ENCODE measurements around the gene TEX55.
"Not testable (repeated sequence)": the region's sequence is repeated elsewhere in the genome, so short reads cannot be mapped to it uniquely, and the experiment has no call there.

TEX55 gene

GRCh38 chr3:119122350-119122749, 23.6 kb upstream of the TEX55 start:
- no peak overlapping the region for H3K4me3 ChIP-seq (ENCODE audit: low read depth, low read length)

GRCh38 chr3:119125342-119125741, 20.6 kb upstream of the TEX55 start:
- no peak for DNase-seq (ENCODE audit: low read depth)
- no peak for TF ChIP-seq CTCF (IDR thresholded peaks at IDR 0.05; ENCODE audit: low read depth, low read length, missing control alignments)
- H3K4me3 ChIP-seq (ENCODE audit: low read depth, low read length), result no peak overlapping the region

More at GRCh38 chr3:119122350-119122749, 23.6 kb upstream of the TEX55 start:
- DNase-seq (ENCODE audit: low read depth), result no peak
- no peak for TF ChIP-seq CTCF (IDR thresholded peaks at IDR 0.05; ENCODE audit: low read depth, low read length, missing control alignments)

GRCh38 chr3:119125742-119126504, 20.0 kb upstream of the TEX55 start:
- no peak overlapping the region for H3K4me3 ChIP-seq (ENCODE audit: low read depth, low read length)
- DNase-seq (ENCODE audit: low read depth), result no peak
- TF ChIP-seq CTCF (IDR thresholded peaks at IDR 0.05; ENCODE audit: low read depth, low read length, missing control alignments), result no peak

- H3K4me3 ChIP-seq (ENCODE audit: low read depth, low read length); DNase-seq (ENCODE audit: low read depth): not testable (repeated sequence)
Observed at GRCh38 chr3:119130291-119130690, 15.7 kb upstream of the TEX55 start.

- not testable (repeated sequence) for DNase-seq (ENCODE audit: low read depth); H3K4me3 ChIP-seq (ENCODE audit: low read depth, low read length)
Observed at GRCh38 chr3:119132291-119132690, 13.7 kb upstream of the TEX55 start.

GRCh38 chr3:119139360-119139759, 6.6 kb upstream of the TEX55 start:
- not testable (repeated sequence) for H3K4me3 ChIP-seq (ENCODE audit: low read depth, low read length); DNase-seq (ENCODE audit: low read depth)

- H3K4me3 ChIP-seq (ENCODE audit: low read depth, low read length), result no peak overlapping the region
- DNase-seq (ENCODE audit: low read depth), result no peak
- TF ChIP-seq CTCF (IDR thresholded peaks at IDR 0.05; ENCODE audit: low read depth, low read length, missing control alignments), result no peak
Observed at GRCh38 chr3:119140466-119140865, 5.5 kb upstream of the TEX55 start.

GRCh38 chr3:119145128-119145499, 851 bp upstream of the TEX55 start:
- TF ChIP-seq CTCF (IDR thresholded peaks at IDR 0.05; ENCODE audit: low read depth, low read length, missing control alignments), result no peak
- H3K4me3 ChIP-seq (ENCODE audit: low read depth, low read length), result no peak overlapping the region
- DNase-seq (ENCODE audit: low read depth), result no peak

Measured in GM12864 (cell line).